ENCODE data around the gene KBTBD6. TPM values are rescaled to one million over a fixed set of nuclear protein-coding genes. Genes with fewer than 3 reads are reported as not detected.
A peak's percentile ranks its signal among the peaks of the same experiment; 100 is the strongest.
"Not testable (repeated sequence)": the region's sequence is repeated elsewhere in the genome, so short reads cannot be mapped to it uniquely, and the experiment has no call there.

Gene KBTBD6, protein sequence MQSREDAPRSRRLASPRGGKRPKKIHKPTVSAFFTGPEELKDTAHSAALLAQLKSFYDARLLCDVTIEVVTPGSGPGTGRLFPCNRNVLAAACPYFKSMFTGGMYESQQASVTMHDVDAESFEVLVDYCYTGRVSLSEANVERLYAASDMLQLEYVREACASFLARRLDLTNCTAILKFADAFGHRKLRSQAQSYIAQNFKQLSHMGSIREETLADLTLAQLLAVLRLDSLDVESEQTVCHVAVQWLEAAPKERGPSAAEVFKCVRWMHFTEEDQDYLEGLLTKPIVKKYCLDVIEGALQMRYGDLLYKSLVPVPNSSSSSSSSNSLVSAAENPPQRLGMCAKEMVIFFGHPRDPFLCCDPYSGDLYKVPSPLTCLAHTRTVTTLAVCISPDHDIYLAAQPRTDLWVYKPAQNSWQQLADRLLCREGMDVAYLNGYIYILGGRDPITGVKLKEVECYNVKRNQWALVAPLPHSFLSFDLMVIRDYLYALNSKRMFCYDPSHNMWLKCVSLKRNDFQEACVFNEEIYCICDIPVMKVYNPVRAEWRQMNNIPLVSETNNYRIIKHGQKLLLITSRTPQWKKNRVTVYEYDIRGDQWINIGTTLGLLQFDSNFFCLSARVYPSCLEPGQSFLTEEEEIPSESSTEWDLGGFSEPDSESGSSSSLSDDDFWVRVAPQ
- polyA plus RNA-seq (2013, experiment 1 of 2; ENCODE audit: insufficient read length), result 7.4 TPM
- 7.0 TPM for polyA plus RNA-seq (2013, experiment 2 of 2; ENCODE audit: insufficient read length)

DNA sequence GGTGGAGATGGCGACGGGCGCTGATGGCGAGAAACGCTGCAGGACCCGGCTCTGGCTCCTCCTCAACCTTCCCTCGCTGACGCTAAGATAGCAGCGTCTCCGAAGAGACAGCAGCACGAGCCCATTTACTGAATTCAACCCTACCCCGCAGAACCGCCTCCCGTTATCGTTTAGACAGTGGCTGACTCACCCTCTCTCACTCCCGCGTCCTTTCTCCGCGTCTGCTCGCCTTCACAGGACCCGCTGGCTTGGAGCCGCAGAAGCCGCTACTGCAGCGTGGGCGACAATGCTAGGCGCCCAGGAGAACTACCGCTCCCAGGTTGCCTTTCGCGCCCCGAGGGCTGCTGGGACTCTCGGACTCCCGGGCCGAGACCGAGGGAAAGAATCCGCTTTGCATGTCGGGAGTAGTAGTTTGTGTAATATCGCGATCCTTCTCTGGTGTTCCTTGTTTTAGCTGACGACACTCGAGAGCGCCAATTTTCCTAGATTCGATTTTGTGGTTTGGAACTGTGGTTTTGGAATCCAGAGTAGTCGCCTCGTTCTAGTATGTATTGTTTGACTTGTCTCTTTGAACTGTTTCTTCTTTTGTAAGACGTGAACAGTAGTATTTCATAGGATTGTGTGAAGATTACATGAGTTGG is at the start of gene KBTBD6:
Gene KBTBD6, minus strand, starts transcription at position 291 of the 641 bp plus-strand sequence. CDS start 291 bp downstream, outside the sequence.
- DNase-seq, result peak; percentile 99

DNA sequence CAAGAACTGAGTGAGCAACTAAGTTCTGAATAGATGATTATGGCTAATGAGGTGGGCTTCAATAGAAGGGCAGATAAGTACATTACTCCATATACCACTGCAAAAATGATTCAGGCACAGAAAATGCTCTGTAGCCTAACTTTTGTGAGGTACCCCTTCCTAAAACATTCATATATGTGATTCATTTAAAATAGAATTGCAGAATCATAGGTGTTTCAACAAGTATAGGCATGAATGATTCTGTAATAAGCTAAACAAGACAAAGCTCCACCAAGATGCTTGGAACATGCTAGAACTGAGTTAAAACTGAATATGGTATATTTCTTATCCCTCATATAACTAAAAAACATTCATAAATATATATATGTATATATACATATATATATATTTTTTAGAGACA is 49.6 kb upstream of the KBTBD6 start:
- DNase-seq, result no peak

DNA sequence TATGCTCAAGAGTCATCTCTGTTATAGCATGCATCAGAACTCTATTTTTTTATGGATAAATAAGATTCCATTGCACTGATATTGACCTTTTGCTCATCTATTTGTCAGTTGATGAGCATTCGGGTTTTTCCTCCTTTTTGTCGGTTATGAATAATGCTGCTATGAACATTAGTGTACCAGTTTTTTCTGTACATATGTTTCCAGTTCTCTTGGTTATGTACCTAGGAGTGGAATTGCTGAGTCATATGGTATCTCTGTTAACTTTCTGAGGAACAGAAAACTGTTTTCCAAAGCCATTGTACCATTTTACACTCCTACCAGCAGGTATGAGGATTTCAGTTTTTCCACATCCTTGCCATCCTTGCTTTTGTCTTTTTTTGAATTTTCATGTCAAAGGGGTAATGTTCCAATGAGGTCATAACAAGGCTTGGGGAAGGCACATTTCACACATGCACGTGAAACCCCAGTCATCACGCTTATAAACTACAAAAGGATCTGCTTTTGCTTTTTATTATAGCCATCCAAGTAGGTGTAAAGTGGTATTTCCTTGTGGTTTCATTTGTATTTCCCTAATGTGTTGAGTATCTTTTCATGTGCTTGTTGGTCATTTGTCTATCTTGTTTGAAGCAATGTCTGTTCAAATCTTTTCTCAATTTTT is 47.1 kb upstream of the KBTBD6 start:
- DNase-seq, result peak; percentile 69

DNA sequence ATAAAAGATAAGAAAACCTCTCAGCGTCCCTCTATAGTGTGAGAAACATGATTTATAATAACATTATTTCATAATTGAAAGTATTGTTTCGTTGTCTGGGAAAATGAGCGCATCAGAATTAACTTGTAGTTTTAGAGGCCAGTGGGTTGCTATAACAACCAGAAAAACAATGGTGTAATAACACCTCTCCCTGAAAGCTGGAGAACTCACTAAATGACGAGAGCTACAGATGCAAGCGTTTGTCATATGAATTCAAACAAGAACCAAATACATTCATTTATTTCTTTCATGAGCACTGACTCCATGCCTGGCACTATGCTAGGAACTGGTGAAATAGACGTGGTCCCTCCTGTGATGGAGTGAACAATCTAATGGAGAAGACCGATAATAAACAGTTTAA is 45.4 kb upstream of the KBTBD6 start:
- no peak for DNase-seq

DNA sequence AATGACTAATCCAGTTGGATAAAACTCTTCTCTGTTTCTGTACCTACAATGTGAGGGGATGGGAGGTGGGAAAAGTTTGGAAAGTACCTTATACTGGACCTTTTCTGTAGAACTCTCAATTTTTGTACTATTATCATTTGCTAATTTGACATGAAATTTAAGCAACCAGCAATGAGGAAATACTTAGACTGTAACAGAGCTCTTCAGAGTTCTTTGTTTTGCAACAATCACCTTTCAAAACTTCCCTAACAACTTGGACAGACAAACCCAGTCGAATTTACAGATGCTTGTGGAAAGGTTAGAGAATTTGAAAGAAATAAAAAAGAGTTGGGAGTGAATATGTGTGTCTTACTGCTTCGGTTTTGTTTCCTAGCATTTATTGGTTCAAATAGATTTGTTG is 45.0 kb upstream of the KBTBD6 start:
- DNase-seq, result no peak

DNA sequence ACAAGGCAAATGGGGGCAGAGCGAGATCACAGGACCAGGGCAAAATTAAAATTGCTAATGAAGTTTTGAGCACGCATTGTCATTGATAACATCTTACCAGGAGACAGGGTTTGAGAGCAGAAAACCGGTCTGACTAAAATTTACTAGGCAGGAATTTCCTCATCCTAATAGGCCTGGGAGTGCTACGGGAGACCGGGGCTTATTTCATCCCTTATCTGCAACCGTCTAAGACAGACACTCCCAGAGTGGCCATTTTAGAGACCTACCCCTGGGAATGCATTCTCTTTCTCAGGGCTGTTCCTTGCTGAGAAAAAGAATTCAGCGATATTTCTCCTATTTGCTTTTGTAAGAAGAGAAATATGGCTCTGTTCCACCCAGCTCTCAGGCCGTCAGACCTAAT is 43.0 kb upstream of the KBTBD6 start:
- not testable (repeated sequence) for DNase-seq

DNA sequence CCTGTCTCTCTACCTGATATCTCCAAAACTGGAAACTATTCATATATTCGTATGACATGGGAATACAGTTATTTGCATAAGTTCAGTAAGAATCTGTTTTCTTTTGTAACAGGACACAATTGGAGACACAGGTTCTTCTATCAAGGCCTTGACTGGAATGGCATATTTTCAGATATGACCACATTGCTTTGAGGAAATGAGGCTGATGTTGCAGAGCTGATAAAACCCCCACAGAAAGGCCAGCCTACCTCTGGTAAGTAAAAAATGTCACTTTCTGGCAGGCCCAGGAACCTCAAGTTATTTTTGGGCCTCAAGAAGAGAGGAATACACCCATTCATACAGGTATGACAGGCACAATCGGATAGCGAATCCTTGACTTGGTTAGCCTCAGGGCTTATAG is 29.5 kb upstream of the KBTBD6 start:
- DNase-seq, result no peak

DNA sequence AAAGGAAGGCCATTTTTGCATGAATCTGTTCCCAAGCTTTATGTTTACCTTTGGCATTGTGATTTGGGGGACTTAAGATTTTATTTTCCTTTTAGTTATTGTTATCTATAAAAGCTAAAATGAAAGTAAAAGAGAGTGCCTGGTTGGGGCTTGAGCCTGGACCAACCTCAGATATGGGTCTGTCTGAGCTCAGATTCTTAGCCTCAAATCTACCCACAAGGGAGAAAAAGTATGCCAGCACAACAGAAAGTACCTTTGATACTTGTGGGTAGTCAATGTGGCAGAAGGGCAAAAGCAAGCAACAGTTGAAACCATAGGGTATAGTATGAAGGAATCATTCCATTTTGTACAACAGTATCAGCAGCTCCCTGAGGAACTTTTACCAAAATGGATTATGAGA is 26.6 kb upstream of the KBTBD6 start:
- no peak for DNase-seq

DNA sequence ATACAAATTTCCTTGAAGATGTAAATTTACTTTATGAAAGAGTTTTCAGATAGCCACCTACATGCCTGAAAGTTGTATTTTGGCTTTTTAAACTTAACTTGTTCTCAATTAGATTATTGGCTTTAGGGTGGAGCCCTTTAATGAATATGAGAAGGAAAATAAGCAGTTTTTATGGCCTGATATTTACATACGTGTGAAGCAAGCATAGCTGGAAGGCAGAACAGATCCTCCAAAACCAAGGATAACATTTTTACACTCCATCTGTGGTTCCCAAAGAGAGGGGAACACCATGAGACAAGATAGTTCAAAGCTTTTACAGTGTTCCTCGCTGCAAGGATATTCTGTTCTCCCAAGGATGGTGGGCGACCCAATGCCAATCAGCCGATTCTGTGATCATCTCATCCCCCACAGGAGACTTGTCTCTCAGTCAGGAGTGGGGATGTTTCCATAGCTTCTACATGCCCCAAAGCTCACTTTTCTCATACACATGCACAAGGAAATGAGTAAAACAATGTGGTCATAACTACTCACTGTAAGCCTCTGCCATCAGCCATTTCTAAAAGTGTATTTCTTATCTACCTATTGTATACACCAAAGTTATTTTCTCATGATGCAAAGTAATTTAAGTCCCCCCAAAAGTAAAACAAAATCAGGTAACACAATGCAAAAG is 24.6 kb upstream of the KBTBD6 start:
- no peak for DNase-seq

DNA sequence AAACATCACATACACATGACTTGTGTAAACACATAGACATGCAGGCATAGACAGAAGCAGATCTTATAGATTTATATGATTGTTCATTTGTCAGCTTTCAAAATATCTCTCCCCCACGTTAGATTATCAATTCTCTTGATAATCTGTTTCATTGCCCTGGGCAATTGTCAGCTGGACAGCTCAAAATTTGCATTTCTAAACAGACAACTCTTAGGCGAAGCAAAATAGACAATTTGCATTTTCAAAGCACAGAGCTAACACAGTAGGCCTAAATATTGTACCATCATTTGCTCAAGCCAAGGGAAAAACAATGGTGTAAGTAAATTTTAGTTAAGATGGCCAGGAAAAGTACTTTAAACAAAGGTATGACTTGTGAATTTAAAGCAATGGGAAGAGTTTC is 24.0 kb upstream of the KBTBD6 start:
- no peak for DNase-seq

DNA sequence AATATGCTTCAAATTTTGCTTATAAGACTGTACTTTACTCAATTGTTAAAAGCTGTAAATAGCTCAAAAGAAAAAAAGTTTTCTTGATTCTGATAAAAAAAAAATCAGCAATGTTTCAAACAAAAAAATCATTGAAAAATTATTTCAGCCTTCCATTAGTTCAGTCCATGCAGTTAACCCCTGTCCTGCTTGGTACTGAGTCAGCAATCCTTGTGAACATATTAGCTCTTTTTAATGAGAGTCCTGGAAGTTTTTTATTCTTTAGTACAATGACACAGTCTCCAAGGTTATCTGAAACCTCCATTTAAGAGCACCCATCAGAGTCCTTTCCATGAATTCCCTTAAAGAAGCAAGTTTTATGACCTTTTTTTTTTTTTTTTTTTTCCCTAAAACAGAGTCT is 21.4 kb upstream of the KBTBD6 start:
- no peak for DNase-seq

DNA sequence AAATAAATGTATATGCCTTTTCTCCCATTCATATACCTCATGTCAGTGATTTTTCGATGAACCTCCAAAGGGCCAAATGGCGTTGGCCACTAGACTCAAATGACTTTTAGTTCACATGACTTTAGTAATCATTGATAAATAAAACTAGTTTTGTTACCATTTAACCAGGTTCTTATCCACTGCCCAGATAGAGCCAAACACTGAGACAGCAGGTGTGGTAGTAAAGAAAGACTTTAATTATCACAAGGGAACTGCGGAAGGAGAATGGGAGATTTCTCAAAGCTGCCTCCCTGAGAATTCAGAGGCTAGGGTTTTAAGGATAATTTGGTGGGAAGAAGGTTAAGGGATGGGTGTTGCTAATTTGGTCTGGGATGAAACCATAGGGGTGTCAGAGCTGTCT is 19.4 kb upstream of the KBTBD6 start:
- no peak for DNase-seq

DNA sequence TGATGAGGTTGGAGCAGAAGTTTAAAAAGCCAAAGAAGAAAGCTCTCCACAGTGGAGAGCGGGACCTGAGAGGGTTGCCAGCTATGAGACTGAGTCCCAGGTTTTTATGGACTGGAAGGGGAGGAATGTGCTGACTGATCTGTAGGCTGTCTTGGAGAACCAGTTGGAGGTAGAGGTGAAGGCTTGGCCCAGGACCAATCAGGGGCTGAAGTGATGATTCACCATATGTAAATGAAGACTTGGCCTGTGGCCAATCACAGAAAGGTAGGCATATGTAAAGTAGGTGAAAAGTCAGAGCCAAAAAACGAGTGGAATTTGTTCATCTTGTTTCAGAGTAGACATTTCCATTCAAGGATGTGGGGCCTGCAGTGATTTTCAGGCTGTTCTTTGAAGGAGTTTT is 17.5 kb upstream of the KBTBD6 start:
- DNase-seq, result no peak

DNA sequence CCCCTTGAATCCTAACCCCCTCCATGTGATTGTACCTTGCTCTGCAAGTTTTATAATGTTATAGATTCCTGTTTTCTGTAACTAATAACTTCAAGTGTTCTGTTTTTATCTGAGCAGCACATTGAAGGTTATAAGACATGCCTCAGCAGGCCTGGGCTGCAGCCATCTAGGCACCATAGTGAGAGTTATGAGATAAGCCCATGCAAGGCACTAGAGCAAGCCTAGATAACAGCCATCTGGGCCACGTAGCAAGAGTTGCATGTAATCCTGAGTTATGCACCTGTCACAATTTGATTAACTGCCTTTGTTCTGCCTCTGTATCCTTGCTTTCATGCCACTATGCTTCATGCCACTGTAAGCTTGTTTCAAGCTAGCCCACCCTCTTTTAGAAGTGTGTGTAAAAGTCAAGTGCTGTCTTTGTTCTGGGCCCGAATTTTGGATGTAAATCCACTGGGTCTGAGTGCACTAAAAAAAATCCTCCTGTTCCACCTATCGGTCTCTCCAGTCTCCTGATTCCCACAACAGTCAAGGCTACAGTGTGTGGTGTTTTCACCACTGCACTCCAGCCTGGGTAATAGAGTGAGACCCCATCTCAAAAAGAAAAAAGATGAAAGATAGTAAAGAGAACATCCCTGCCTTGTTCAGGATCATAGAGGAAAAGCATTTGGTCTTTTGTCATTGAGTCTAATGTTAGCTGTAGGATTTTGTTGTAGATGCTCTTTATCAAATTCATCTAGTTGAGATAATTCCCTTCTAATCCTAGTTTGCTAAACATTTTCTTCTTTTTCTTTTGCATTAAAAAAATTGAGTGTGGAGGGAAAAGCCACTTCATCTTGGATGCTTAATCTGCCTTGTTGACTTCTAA is 16.0 kb upstream of the KBTBD6 start:
- DNase-seq, result no peak

DNA sequence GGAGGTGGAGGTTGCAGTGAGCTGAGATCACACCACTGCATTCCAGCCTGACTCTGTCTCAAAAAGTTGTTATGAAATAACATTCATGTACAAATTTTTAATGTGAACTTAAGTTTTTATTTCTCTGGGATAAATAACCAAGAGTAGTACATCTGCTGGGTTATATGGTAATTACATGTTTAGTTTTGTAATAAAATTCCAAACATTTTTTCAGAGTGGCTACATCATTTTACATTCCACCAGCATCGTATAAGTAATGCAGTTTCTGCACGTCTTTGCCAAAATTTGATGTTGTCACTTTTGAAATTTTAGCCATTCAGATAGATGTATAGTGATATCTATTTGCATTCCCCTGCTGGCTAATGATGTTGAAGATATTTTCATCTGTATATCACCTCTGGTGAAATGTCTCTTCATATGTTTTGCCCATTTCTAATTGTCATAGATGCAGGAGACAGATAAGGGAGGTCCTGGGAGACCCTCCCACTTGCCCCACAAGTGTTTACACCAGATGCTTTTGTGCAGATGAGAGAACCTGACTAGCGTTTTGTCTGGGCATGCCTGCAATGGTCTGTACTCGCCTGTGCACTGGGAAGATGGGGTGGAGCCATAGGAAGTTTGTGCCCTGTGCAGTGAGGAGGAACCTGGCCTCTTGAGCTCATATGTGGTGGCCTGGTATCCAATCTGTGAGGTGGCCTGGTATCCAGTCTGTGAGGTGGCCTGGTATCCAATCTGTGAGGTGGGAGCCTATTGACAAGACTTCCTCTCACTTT is 12.7 kb upstream of the KBTBD6 start:
- DNase-seq, result peak; percentile 72

DNA sequence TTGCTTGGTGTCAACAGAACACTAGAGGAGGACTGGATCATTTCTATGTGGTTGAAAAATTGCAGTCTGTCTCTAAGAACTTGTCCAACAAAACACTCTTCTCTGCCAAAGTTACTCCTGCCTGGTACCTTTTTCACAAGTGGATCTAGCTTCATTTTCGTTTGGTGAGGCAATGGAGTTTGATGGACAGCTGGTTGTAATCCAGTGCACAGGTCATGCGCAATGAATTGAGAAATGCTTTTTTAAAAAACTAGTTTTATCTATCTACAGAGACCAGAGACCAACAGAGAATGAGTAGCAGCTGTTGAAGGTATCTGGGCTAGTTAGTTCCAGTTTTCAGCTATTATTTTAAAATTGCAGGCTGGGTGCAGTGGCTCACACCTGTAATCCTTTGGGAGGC is 12.0 kb upstream of the KBTBD6 start:
- no peak for DNase-seq

DNA sequence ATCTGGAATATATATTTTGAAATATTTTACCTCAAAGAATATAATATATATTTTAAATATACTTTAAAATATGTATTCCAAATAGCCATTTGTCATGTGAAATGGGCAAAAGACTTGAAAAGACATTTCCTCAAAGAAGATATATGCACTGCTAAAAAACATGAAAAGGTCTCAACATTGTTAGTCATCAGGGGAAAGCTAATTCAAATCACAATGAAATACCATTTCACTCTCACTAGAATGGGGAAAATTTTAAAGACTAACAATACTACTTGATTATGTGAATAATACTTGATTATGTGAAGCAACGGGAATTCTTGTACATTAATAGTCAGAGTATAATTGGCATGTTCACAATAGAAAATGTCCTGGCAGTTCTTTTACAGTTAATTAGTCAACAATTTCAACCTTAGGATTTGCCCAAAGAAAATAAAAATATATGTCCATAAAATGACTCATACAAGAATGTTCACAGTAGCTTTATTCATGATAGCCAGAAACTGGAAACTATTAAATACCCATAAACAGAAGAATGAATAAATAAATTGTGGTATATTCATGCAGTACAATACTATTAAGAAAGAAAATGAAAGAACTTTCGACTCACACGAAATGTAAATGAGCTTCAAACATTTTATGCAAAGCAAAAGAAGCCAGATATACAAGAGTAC is 6.8 kb upstream of the KBTBD6 start:
- DNase-seq, result peak; percentile 18

DNA sequence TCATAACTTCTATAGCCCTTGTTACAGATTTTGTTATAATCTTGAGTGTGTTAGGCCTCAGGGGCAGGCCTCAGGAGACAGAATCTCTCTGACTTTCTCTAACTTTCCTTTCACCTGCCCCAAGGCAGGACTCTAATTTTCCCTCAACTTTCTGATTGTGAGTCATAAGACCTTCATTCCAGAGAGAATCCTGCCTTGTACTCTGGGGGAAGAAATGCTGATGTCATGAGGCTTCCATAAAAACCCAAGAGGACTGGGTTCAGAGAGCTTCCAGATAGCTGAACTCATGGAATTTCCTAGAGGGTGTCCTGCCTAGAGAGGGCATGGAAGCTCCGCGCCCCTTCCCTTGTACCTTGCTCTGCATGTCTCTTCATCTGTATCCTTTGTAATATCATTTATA is 5.3 kb upstream of the KBTBD6 start:
- DNase-seq, result peak; percentile 62

DNA sequence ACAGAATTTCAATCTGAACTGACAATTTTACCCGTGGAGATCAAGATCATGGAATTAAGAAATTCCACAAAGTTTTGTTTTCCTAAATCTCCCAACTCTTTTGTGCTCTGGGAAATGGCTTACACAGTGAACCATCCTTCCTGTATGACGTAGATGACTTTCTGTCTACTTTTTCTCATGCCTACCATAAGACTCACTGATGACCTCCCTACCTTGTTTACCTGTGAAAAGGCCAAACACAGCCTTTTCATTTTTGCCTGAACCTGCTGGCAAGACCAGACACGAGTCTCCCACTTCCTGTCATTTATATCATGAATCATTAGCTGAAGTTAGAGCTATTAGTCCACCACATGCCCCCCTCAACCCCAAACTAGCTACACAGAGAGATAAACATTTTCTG is 4.6 kb upstream of the KBTBD6 start:
- DNase-seq, result no peak

All from fibroblast of skin of abdomen (primary cell).